SK-N-MC (cell line): Measurements from ENCODE around the gene CRLF2.

Experiments
- DNase-seq: peaks from one replicate; pipeline ENCODE4 v3.0.0-alpha.2; 2011; ENCODE audit warnings: low read depth, low spot score
- H3K27ac ChIP-seq: fragments of 200-600 bp; sonication (generic); 2 replicates; pipeline ENCODE4 v1.5.1; 2016; ENCODE audit warnings: mixed run types
- H3K36me3 ChIP-seq: fragments of 200-600 bp; sonication (generic); 2 replicates; pipeline ENCODE4 v1.6.1; 2017; ENCODE audit warnings: antibody characterized with exemption, low read length, mixed read lengths; ENCODE audit not compliant: insufficient read depth
- H3K4me3 ChIP-seq: fragments of 200-600 bp; sonication (generic); 2 replicates; pipeline ENCODE4 v1.5.1; 2016
- H3K9ac ChIP-seq: fragments of 200-600 bp; sonication (generic); 2 replicates; pipeline ENCODE4 v1.8.0; 2017; ENCODE audit warnings: mixed run types, mixed read lengths; ENCODE audit not compliant: insufficient read length
- H3K9me3 ChIP-seq: fragments of 200-600 bp; sonication (generic); 2 replicates; pipeline ENCODE4 v1.6.1; 2017; ENCODE audit warnings: low read depth, mild to moderate bottlenecking, antibody characterized with exemption, low read length, moderate library complexity, mixed read lengths
- EZH2 ChIP-seq: fragments of 200-600 bp; sonication (generic); IDR thresholded peaks from one replicate; pipeline ENCODE4 v1.6.1; 2017; ENCODE audit warnings: antibody characterized with exemption
- FOXP2 ChIP-seq: optimal IDR thresholded peaks from 2 replicates; pipeline ENCODE3; 2011; ENCODE audit warnings: mild to moderate bottlenecking, moderate library complexity; ENCODE audit not compliant: insufficient read depth; ENCODE audit errors: extremely low read length, control extremely low read depth
- POLR2AphosphoS5 ChIP-seq: IDR thresholded peaks from 2 replicates; pipeline ENCODE4 v1.6.1; 2012; ENCODE audit warnings: mild to moderate bottlenecking, low read depth, low read length, borderline replicate concordance

Gene CRLF2

DNA sequence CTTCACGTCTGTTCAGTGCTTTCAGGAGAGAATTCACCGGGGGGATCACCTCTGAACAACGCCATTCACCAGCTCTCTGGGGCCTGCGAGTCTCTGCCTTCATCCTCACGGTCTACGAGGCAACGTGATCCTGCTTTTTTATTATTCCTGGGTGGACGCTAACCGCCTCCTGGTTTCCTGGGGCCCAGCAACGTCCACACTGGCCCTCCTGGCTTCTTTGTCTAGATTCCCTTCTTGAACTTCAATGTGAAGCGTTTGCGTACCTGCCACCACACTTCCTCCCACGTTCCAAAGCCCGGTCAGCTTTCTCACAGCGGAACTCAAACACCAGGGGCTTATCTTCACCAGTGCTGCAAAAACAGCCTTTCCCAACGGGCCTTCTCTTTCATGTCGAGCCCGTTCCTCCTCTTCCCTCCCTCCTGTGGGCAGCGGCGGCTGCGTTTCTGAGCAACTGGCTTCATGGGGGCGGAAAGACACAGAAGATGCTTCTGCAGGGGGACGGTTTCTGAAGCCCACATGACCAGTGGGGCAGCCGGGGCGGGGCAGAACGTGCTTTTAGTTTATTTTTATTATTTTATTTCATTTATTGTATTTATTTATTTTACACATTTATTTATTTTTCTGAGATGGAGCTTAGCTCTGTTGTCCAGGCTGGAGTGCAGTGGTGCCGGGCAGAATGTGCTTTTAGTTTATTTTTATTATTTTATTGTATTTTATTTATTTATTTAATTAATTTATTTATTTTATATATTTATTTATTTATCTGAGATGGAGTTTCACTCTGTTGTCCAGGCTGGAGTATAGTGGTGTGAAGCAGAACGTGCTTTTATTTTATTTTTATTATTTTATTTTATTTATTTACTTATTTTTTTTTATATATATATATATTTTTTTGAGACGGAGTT is 64.6 kb downstream of the CRLF2 start:
- TF ChIP-seq FOXP2 (no peak), POLR2AphosphoS5 (no peak), EZH2 (no peak)
- Histone ChIP-seq H3K27ac (no peak overlapping the region), H3K9me3 (no peaks in the 10 kb centered on the region), H3K4me3 (no peak overlapping the region), H3K36me3 (no peaks in the 10 kb centered on the region), H3K9ac (no peak overlapping the region)
- DNase-seq, result no peak

DNA sequence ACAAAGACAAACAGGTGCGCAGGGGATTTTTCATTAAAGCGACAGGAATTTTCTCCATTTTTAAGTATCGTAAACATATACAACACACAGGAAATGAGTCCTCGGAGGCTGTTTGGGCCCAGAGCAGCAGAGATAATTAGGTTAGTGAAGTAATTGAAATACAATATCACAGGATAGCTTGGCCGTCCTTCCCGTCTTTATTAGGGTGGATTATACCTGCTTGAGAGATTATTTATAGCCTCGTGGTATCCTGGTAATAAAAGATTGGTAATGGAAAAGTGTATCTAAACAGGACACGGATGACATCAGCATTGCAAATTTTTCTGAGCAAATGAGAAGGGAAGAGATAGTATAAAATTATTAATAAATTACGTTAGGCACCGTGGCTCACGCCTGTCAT is 68.2 kb downstream of the CRLF2 start:
- Histone ChIP-seq H3K9me3 (no peaks in the 10 kb centered on the region), H3K9ac (no peak overlapping the region), H3K36me3 (no peaks in the 10 kb centered on the region), H3K27ac (no peak overlapping the region), H3K4me3 (no peak overlapping the region)
- TF ChIP-seq POLR2AphosphoS5 (no peak), EZH2 (no peak), FOXP2 (no peak)
- no peak for DNase-seq
